GM12878 (cell line): ENCODE results near the gene TSPO2. TPM values are rescaled to one million over a fixed set of nuclear protein-coding genes. Genes with fewer than 3 reads are reported as not detected.

Experiments
- ASH2L ChIP-seq: fragments of 300-600, 200-600 bp; sonication (generic); IDR thresholded peaks from 2 replicates; pipeline ENCODE4 v1.6.1; 2017; ENCODE audit warnings: low read depth, mild to moderate bottlenecking, borderline replicate concordance
- CBFB ChIP-seq: IDR thresholded peaks from 2 replicates; pipeline ENCODE4 v1.6.1; 2016; ENCODE audit warnings: antibody characterized with exemption, low read depth
- CBX5 ChIP-seq: sonication (generic); IDR thresholded peaks from 2 replicates; pipeline ENCODE4 v1.6.1; 2016; ENCODE audit warnings: low read depth, moderate library complexity, mild to moderate bottlenecking, inconsistent platforms
- E2F4 ChIP-seq: IDR thresholded peaks from 2 replicates; pipeline ENCODE4 v1.6.1; 2012; ENCODE audit warnings: low read depth, low read length, improper control_type of control experiment
- E4F1 ChIP-seq: fragments of 450-650 bp; IDR thresholded peaks from 2 replicates; pipeline ENCODE4 v1.6.1; 2018; ENCODE audit warnings: borderline replicate concordance, mild to moderate bottlenecking; ENCODE audit not compliant: partially characterized antibody
- ELK1 ChIP-seq: IDR thresholded peaks from 2 replicates; pipeline ENCODE4 v1.6.1; 2012; ENCODE audit warnings: low read depth, low read length, improper control_type of control experiment
- EZH2 ChIP-seq: IDR thresholded peaks from 2 replicates; pipeline ENCODE4 v1.6.1; 2012; ENCODE audit warnings: low read depth, mild to moderate bottlenecking, control low read depth, inconsistent platforms, low read length, borderline replicate concordance; ENCODE audit not compliant: control insufficient read depth
- FOXM1 ChIP-seq: IDR thresholded peaks from 2 replicates; pipeline ENCODE4 v1.6.1; 2012; ENCODE audit warnings: low read depth, mild to moderate bottlenecking, inconsistent platforms, low read length, moderate library complexity
- IRF4 ChIP-seq: IDR thresholded peaks from 2 replicates; pipeline ENCODE4 v1.6.1; 2011; ENCODE audit warnings: low read depth, low read length
- JUND ChIP-seq: IDR thresholded peaks from 2 replicates; pipeline ENCODE4 v1.6.1; 2012; ENCODE audit warnings: low read depth, mild to moderate bottlenecking, low read length, improper control_type of control experiment, moderate library complexity
- LARP7 ChIP-seq: fragments of 450-650 bp; IDR thresholded peaks from 2 replicates; pipeline ENCODE4 v1.6.1; 2017; ENCODE audit warnings: mild to moderate bottlenecking
- MAX ChIP-seq: IDR thresholded peaks from 2 replicates; pipeline ENCODE4 v1.6.1; 2012; ENCODE audit warnings: low read depth, low read length, improper control_type of control experiment
- MTA3 ChIP-seq: IDR thresholded peaks from 2 replicates; pipeline ENCODE4 v1.6.1; 2012; ENCODE audit warnings: low read length, inconsistent platforms, borderline replicate concordance
- NR2F1 ChIP-seq: fragments of 450-650 bp; conservative IDR thresholded peaks from 2 replicates; pipeline ENCODE4 v1.6.1; 2017; ENCODE audit warnings: mild to moderate bottlenecking
- PAX5 ChIP-seq: IDR thresholded peaks from 2 replicates; pipeline ENCODE4 v1.6.1; 2011; ENCODE audit warnings: low read depth, low read length, borderline replicate concordance
- SPI1 ChIP-seq: IDR thresholded peaks from 2 replicates; pipeline ENCODE4 v1.6.1; 2011; ENCODE audit warnings: low read depth, mild to moderate bottlenecking, low read length, moderate library complexity, borderline replicate concordance; ENCODE audit not compliant: insufficient read depth
- STAT1 ChIP-seq: fragments of 450-650 bp; conservative IDR thresholded peaks from 2 replicates; pipeline ENCODE4 v1.6.1; 2014; ENCODE audit warnings: antibody characterized with exemption, mild to moderate bottlenecking
- TBL1XR1 ChIP-seq: IDR thresholded peaks from 2 replicates; pipeline ENCODE4 v1.6.1; 2012; ENCODE audit warnings: low read depth, low read length, improper control_type of control experiment
- ZSCAN29 ChIP-seq: fragments of 450-650 bp; IDR thresholded peaks from 2 replicates; pipeline ENCODE4 v1.6.1; 2017; ENCODE audit warnings: mild to moderate bottlenecking, moderate library complexity
- polyA plus RNA-seq, 11 experiments: library from polyadenylated mRNA; depleted of rRNA in 4 of 11; unstranded in 6 of 11; stranded (reverse) in 5 of 11; fragments of >200 nt; fragmentation: Nextera tagmentation in 4 of 11; fragmentation: Illumina TruSeq in 1 of 11; extraction: Ambion mirVana in 4 of 11; extraction: Trizol in 1 of 11; gene quantifications; 1 replicate in 1 of 11; 2 replicates in 10 of 11; pipeline versions ENCODE4 v1.2.1 to v1.2.3, GENCODE V29; 2011 to 2016; ENCODE audit warnings: inconsistent platforms in 2 of 11, missing spikeins in 2 of 11, low read depth in 1 of 11
- total RNA-seq, 4 experiments: library from RNA; depleted of rRNA in 3 of 4; stranded (reverse); fragments of >200 nt in 3 of 4; fragmentation: Illumina TruSeq in 1 of 4; extraction: Trizol in 1 of 4; gene quantifications; 2 replicates each; pipeline versions ENCODE4 v1.2.1 to v1.2.3, GENCODE V29; 2013 to 2021
- TF ChIP-seq, protein P1 (sequence below): fragments of 450-650 bp; IDR thresholded peaks from 2 replicates; pipeline ENCODE4 v1.6.1; 2017; ENCODE audit warnings: mild to moderate bottlenecking, moderate library complexity
- TF ChIP-seq, protein P2 (sequence below): IDR thresholded peaks from 2 replicates; pipeline ENCODE4 v1.6.1; 2011; ENCODE audit warnings: low read depth, mild to moderate bottlenecking, low read length, moderate library complexity, borderline replicate concordance; ENCODE audit errors: extremely low read depth

Gene TSPO2
- total and polyA plus RNA-seq, 10 of the 15 experiments (the other 5 are each of a cell fraction or from before 2014, with no cell fraction given), result not detected

- TF ChIP-seq EZH2 (no peak), PAX5 (no peak), NR2F1 (peak; percentile 46; the same call in 1 of the 2 replicates), CBX5 (no peak), STAT1 (no peak), MAX (no peak; the same call in 1 of the 2 replicates), E2F4 (no peak), CBFB (no peak), E4F1 (no peak), FOXM1 (no peak), MTA3 (no peak), TBL1XR1 (0 out of 2 replicates have a peak, but pooled peaks have one; percentile 2), IRF4 (no peak), JUND (no peak), SPI1 (peak; percentile 35; the same call in 1 of the 2 replicates), ASH2L (no peak), ZSCAN29 (no peak), LARP7 (peak; percentile 95), ELK1 (no peak)
- TF ChIP-seq, protein P1, sequence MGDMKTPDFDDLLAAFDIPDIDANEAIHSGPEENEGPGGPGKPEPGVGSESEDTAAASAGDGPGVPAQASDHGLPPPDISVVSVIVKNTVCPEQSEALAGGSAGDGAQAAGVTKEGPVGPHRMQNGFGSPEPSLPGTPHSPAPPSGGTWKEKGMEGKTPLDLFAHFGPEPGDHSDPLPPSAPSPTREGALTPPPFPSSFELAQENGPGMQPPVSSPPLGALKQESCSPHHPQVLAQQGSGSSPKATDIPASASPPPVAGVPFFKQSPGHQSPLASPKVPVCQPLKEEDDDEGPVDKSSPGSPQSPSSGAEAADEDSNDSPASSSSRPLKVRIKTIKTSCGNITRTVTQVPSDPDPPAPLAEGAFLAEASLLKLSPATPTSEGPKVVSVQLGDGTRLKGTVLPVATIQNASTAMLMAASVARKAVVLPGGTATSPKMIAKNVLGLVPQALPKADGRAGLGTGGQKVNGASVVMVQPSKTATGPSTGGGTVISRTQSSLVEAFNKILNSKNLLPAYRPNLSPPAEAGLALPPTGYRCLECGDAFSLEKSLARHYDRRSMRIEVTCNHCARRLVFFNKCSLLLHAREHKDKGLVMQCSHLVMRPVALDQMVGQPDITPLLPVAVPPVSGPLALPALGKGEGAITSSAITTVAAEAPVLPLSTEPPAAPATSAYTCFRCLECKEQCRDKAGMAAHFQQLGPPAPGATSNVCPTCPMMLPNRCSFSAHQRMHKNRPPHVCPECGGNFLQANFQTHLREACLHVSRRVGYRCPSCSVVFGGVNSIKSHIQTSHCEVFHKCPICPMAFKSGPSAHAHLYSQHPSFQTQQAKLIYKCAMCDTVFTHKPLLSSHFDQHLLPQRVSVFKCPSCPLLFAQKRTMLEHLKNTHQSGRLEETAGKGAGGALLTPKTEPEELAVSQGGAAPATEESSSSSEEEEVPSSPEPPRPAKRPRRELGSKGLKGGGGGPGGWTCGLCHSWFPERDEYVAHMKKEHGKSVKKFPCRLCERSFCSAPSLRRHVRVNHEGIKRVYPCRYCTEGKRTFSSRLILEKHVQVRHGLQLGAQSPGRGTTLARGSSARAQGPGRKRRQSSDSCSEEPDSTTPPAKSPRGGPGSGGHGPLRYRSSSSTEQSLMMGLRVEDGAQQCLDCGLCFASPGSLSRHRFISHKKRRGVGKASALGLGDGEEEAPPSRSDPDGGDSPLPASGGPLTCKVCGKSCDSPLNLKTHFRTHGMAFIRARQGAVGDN, result peak; percentile 68
- TF ChIP-seq, protein P2, sequence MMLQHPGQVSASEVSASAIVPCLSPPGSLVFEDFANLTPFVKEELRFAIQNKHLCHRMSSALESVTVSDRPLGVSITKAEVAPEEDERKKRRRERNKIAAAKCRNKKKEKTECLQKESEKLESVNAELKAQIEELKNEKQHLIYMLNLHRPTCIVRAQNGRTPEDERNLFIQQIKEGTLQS, result no peak
These were observed 31.1 kb downstream of the TSPO2 start (continued) for GRCh38 chr6:41073203-41073967.
